HG03565 (cell line): ENCODE results near the gene MBNL1.

Source experiments
- ATAC-seq: cut with Tn5 transposase; IDR thresholded peaks from one replicate; pipeline ENCODE4 v1.9.1; 2021; ENCODE audit warnings: mild to moderate bottlenecking, moderate library complexity; ENCODE audit not compliant: unreplicated experiment

MBNL1 gene, protein sequence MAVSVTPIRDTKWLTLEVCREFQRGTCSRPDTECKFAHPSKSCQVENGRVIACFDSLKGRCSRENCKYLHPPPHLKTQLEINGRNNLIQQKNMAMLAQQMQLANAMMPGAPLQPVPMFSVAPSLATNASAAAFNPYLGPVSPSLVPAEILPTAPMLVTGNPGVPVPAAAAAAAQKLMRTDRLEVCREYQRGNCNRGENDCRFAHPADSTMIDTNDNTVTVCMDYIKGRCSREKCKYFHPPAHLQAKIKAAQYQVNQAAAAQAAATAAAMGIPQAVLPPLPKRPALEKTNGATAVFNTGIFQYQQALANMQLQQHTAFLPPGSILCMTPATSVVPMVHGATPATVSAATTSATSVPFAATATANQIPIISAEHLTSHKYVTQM

GRCh38 chr3:152268555-152269055, at the start of gene MBNL1:
Gene MBNL1 (plus strand): TSS chr3:152268929. CDS start chr3:152300194, 31,265 bp downstream.
- peak; percentile 42 for ATAC-seq

DNA sequence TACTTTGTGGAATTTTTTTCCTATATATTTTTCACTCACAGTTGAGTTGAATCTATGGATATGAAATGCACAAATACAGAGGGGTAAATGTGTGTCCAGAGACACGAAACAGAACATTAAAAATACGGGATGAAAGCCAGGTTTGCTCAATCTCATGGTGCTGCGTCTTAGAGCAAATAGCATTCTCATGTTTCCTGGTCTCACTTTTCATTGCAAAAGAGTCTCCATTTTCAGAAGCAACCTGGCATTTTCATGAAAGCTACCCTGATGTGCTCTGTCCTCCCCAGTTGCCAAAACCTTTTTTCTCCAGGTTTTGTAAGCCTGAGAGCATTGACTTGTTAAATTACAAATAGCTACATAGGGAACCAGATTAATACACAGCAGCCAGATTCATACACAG, 49.5 kb upstream of the MBNL1 start:
- no peak for ATAC-seq

GRCh38 chr3:152219769-152220255, 48.9 kb upstream of the MBNL1 start:
- ATAC-seq = no peak

DNA sequence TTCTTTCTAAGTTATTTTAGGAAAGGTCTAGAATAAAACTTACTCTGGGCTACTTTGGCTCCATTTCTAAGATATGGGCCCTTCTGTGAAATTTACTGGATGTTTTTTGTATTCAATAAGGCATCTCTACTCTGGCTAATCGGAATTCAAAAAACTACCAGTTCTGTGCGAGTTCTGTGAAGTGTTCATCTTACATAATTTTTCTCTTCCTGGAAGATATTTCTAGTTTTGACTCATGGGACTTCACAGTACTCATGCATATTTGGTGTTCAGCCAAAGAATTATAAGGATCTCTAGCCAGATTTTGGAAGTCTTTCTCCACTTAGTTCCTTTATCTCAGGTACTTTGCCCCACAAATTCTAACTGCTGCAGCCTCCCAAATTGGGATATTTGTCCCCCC, 46.4 kb upstream of the MBNL1 start:
- no peak for ATAC-seq

DNA sequence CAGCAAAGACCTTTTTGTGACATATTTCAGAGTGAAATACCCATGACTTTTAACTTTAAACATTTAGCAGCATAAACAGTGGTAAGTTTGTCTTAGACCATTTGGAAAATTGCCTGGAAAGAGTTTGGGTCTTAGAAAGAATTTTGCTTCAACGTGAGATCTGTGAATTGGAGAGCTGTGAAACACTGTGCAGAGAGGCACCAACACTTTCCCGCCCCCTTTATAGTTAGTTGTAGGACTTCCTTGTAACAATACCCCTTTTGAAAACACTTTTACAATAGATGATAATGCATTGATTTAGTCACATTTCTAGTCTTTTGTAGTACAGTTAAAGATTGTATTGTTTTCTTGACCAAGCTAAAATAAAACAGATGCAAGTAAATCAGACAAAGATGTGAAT, 43.5 kb upstream of the MBNL1 start:
- no peak for ATAC-seq

DNA sequence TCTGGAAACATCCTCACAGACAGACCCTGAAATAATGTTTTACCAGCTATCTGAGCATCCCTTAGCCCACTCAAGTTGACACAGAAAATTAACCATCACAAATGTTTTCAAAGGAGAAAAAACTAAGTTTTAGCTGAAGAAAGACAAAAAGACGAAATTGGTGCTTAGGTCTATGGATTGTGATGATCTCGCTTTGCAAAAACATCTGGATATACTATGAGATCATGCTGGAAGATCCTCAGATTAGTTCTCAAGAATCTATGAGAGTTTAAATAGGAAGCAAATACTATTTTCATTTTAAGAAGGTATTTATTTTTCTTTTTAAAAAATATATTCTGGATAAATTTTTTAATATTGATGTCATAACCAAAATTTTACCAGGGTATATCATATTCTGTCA, 42.6 kb upstream of the MBNL1 start:
- ATAC-seq = no peak

DNA sequence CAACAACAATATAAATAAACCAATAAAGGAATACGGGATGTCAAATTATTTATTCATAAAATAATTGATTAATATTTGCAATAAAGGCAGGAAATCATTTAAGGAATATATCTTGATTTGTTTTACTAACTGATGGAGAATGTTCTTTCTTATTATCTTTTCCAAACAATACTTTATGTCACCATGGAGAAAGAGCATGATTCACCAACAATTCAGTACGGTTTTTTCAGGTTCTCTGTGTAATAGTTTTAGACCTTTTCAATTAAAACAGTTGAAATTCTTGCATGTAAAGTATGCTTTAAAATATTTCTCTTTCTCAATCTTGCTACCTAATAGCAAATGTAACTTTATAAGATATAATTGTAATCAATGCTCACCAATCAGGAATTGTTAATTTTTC, 41.7 kb upstream of the MBNL1 start:
- no peak for ATAC-seq

GRCh38 chr3:152229692-152230091, 39.0 kb upstream of the MBNL1 start:
- no peak for ATAC-seq

- ATAC-seq = no peak
These were observed 38.4 kb upstream of the MBNL1 start for GRCh38 chr3:152230370-152230769.

GRCh38 chr3:152232001-152232400, 36.7 kb upstream of the MBNL1 start:
- ATAC-seq = no peak

- ATAC-seq = no peak
These were observed 36.0 kb upstream of the MBNL1 start for GRCh38 chr3:152232679-152233078.

DNA sequence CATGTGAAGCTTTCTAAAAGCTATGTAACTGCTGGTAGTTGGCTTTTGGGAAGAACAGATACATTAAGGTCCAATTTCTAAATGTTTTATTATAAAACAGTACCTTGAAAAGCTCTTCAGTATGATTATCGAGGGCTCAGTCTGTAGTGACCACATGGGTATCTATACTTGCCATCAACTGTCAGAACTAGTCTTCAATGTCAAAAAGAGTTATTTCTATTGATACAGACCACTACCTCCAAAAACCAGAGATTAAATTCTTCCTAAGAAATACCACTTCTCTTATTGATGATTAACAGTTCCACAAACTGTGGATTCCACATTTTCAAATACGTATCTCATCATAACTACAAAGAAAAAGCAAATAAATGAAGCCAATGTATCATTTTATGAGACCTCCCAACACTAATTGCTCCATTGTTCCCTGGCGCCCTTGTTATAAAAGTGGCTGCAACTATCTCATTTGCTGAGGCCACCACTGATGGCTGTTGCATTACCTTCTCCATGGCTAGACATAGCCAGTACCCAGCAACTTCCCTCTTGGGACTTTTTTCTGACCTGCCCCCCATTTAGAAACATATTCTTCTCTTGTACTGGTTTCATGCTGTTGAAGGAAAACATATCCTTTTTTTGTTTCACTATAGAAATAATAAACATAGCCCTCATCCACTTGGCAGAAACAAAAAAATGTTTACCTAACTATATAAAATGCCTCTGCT, 33.9 kb upstream of the MBNL1 start:
- ATAC-seq = no peak

- ATAC-seq = no peak
These were observed 32.9 kb upstream of the MBNL1 start for GRCh38 chr3:152235709-152236298.

DNA sequence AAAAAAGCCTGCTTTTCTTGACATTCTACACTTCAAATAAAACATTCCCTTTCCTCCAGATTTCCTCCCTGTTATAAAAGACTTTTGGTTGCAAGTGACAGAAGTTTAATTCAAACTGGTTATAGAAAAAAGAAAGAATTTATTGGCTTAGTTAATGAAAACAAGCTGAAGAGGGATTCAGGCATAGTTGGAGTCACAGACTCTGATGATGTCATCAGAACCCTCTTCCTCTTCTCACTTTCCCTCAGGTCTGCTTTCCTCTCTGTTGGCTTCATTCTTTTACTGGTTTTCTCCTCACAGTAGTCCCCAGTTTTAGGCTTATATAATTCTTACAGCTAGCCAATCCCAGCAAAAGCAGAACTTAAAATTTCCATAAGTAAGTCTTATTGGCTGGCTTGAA, 32.0 kb upstream of the MBNL1 start:
- no peak for ATAC-seq

DNA sequence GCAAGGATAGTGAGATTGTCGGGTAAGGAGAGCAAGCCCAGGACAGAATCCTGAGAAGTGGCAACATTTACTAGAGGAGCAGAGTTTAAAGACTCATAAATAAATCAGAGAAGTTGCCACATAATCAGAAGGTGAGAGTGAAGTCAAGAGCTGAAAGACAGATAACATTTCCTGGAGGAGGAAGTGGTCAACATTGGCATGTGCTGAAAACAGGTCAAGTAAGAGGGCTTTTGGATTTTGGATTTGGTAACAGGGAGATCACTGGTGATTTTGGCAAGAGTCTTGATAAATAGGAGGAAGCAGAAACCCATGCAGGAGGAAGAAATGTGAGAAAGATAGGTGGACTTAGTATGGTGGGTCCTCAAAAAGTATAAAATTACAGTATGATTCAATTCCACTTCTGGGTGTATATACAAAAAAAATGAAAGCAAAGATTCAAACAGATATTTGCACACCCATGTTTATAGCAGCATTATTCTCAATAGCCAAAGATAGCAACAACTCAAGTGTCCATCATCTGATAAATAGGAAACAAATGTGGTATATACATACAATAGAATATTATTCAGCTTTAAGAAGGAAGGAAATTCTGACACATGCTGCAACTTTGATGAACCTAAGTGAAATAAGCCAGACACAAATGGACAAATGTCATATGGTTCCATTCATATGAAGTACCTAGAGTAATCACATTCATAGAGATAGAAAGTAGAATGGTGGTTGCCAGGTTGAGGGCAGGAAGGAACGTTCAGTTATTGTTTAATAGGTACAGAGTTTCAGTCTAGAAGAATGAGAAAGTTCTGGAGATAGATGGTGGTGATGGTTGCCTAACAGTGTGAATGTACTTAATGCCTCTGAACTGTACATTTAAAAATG, 27.3 kb upstream of the MBNL1 start:
- ATAC-seq = peak; percentile 50

DNA sequence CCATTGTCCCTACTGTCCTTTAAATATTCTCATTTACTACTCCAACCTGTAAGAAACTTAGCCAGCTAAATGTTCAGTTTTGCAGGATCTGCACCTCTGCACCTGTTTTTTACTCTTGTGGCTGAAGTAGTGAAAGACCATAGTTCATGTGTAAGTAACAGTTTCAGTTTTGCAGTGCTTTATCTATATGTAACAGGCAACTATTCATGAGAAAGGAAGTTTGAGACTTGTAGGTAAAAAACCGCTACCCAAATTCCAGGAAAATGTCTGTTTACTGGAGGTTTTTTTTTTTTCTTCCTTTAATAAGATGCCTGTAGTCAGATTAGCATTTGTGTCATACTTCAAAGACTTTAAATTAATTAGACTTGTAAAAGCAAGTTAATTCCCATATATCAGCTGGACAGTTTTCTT, 25.4 kb upstream of the MBNL1 start:
- ATAC-seq = peak; percentile 59

GRCh38 chr3:152243721-152244516, 24.8 kb upstream of the MBNL1 start:
- peak; percentile 9 for ATAC-seq

DNA sequence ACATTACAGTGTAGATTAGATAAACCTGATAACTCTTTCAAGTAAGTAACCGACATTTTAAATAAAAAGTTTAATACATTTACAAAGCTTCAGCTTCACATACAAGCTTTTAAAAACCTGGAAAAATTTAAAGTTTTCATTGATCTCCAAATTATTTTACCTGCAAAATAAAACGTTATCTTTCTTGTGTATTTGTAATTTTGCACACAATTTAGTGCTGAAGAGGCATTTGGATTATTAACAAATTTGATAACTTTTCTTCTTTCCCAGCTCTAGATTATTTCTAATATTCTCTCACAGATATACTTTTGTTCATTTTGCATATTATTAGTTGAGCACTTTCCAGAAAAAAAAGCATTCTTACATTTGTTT, 24.2 kb upstream of the MBNL1 start:
- no peak for ATAC-seq

DNA sequence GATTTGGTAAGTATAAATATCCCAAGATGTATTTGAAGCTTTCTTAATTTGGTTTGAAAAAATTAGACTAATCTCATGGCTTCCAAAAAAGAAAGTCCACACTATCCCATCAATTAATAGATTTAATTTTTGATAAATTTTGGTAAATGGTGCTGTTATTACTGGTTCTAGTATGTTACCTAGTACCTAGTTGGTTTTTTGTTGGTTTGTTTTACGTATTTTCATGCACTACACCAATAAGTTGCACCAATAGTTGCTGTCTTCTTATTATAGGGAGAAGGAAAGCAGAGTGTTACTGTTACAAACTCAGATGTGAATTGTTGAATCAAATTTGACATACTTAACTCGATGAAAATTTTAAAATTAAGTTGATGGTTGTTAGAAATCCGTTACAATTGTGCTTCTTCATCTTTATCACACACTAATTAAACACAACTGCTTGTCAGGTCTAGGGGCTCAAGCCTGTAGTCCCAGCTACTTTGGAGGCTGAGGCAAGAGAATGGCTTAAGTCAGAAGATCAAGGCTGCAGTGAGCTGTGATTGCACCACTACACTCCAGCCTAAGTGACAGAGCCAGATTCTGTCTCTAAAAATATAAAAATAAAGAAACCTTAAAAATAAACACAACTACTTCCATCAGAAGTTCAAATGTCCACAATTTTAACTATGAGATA, 23.1 kb upstream of the MBNL1 start:
- ATAC-seq = no peak
